Prostate gland (tissue), 2 donors: Measurements from ENCODE around the gene COL4A2.

Experiments
- CTCF ChIP-seq, 4 experiments: fragments of 200-600 bp in 2 of 4; fragments of 450-650 bp in 2 of 4; sonication (generic) in 2 of 4; IDR thresholded peaks; 1 replicate in 3 of 4; 2 replicates in 1 of 4; pipeline ENCODE4 v1.5.1; 2016 to 2019; ENCODE audit warnings: antibody characterized with exemption in 4 of 4, mild to moderate bottlenecking in 2 of 4, moderate library complexity in 2 of 4
- POLR2A ChIP-seq: fragments of 450-650 bp; IDR thresholded peaks from one replicate; pipeline ENCODE4 v1.6.1; 2016; ENCODE audit warnings: antibody characterized with exemption, mild to moderate bottlenecking

GRCh38 chr13:110521946-110522345, 214.9 kb downstream of the COL4A2 start:
- TF ChIP-seq POLR2A (no peak), CTCF (IDR thresholded peaks at IDR 0.05) (no peak)
